HG02588 (cell line): Measurements from ENCODE around the gene OR4E2.
"Not testable (repeated sequence)": the region's sequence is repeated elsewhere in the genome, so short reads cannot be mapped to it uniquely, and the experiment has no call there.

Source experiments
- ATAC-seq: cut with Tn5 transposase; IDR thresholded peaks from one replicate; pipeline ENCODE4 v1.9.1; 2021; ENCODE audit warnings: mild to moderate bottlenecking, moderate library complexity; ENCODE audit not compliant: unreplicated experiment

OR4E2 gene

GRCh38 chr14:21653331-21653885, at the start of gene OR4E2:
TSS of gene OR4E2 (plus strand) at chr14:21653835. CDS start at chr14:21665083, 11,248 bp downstream.
- no peak for ATAC-seq

GRCh38 chr14:21612324-21612723, 41.3 kb upstream of the OR4E2 start:
- no peak for ATAC-seq

- ATAC-seq: no peak
Observed at GRCh38 chr14:21614240-21614639, 39.4 kb upstream of the OR4E2 start.

GRCh38 chr14:21617614-21618013, 36.0 kb upstream of the OR4E2 start:
- no peak for ATAC-seq

- ATAC-seq: no peak
Observed at GRCh38 chr14:21626491-21627230, 27.0 kb upstream of the OR4E2 start.

GRCh38 chr14:21630503-21630902, 23.1 kb upstream of the OR4E2 start:
- ATAC-seq: not testable (repeated sequence)

GRCh38 chr14:21631084-21631483, 22.6 kb upstream of the OR4E2 start:
- ATAC-seq: no peak

GRCh38 chr14:21634840-21635239, 18.8 kb upstream of the OR4E2 start, which contains the start of gene OR10G2:
TSS of gene OR10G2 (minus strand) at chr14:21634940. CDS start at chr14:21634842, 98 bp downstream.
- no peak for ATAC-seq

- no peak for ATAC-seq
Observed at GRCh38 chr14:21642683-21643082, 11.0 kb upstream of the OR4E2 start.

GRCh38 chr14:21643407-21643806, 10.2 kb upstream of the OR4E2 start:
- ATAC-seq: no peak

- no peak for ATAC-seq
Observed at GRCh38 chr14:21647380-21647779, 6.3 kb upstream of the OR4E2 start.

GRCh38 chr14:21652209-21652808, 1.3 kb upstream of the OR4E2 start:
- ATAC-seq: no peak

GRCh38 chr14:21654215-21654614, 580 bp downstream of the OR4E2 start:
- ATAC-seq: no peak

GRCh38 chr14:21656980-21657379, 3.3 kb downstream of the OR4E2 start:
- no peak for ATAC-seq

GRCh38 chr14:21668377-21668776, 14.7 kb downstream of the OR4E2 start:
- no peak for ATAC-seq

- no peak for ATAC-seq
Observed at GRCh38 chr14:21669284-21669683, 15.6 kb downstream of the OR4E2 start.

GRCh38 chr14:21671371-21671770, 17.7 kb downstream of the OR4E2 start:
- ATAC-seq: no peak

GRCh38 chr14:21672116-21672515, 18.5 kb downstream of the OR4E2 start:
- no peak for ATAC-seq

GRCh38 chr14:21673718-21674117, 20.1 kb downstream of the OR4E2 start, which contains the start of gene OR4E1:
TSS of gene OR4E1 (minus strand) at chr14:21673818. CDS start at chr14:21670935, 2,883 bp downstream.
- ATAC-seq: no peak

GRCh38 chr14:21675566-21675965, 21.9 kb downstream of the OR4E2 start:
- no peak for ATAC-seq

GRCh38 chr14:21680072-21680471, 26.4 kb downstream of the OR4E2 start:
- no peak for ATAC-seq

GRCh38 chr14:21686468-21686867, 32.8 kb downstream of the OR4E2 start:
- ATAC-seq: no peak
